ENCODE results near the gene FITM1.

Gene FITM1, protein sequence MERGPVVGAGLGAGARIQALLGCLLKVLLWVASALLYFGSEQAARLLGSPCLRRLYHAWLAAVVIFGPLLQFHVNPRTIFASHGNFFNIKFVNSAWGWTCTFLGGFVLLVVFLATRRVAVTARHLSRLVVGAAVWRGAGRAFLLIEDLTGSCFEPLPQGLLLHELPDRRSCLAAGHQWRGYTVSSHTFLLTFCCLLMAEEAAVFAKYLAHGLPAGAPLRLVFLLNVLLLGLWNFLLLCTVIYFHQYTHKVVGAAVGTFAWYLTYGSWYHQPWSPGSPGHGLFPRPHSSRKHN

DNA sequence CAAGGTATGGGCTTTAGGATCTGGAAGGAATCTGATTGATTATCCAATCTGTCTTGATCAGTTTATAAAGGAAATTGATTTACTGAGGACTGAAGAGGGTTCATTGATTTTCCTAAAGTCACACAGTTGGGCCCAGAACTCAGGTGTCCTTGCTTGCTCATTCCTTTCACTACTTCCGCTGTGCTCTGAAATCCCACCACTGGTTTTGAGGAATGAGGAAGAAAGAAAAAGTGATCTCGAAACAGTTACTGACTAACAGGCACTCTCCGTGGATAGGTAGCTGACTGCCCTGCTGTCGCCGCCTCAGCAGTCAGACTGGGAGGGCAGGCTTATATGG is at the start of gene FITM1:
Gene FITM1, plus strand, starts transcription at position 280 of the 337 bp plus-strand sequence. CDS start 905 bp downstream, outside the sequence.
- no peak for DNase-seq (ENCODE audit: low spot score)

DNA sequence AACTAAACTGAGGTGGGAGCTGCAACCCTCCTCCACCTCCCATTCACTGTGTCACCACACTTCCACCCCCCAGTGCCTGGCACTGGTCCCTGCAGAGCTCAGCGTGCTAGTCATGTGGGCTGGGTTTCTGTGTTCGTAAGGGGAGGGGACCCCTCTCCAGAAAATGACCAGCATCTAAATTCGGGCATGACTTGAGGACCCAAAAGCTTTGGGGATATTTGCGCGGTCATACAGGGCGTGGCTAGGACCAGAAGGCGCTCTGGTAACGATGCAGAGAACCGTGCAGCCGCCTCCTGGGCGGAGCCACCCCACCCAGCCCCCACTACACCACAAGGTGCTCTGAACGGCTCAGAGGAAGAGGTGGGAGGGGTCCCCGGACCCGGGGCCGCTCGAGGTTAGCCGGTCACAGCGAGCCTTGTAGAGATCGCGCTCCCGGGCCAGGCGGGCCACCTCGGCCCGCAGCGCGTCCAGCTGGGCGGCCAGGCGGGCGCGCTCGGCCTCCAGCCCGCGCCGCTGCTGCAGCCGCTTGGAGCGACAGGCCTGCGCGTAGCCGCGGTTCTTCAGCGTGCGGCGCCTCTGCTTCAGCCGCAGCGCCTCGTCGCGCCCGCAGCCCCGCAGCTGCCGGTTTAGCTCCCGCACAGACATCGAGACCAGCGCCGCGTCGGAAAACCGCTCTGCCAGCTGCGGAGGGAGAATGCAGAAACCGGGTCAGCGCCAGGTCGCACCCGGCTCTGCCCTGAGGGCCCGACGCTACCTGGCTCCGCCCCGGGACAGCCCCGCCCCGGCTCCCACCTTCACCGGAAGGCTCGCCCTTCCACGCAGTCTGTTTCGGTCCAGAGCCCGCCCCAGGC is 49.3 kb upstream of the FITM1 start:
- DNase-seq (ENCODE audit: low spot score), result peak; percentile 86

DNA sequence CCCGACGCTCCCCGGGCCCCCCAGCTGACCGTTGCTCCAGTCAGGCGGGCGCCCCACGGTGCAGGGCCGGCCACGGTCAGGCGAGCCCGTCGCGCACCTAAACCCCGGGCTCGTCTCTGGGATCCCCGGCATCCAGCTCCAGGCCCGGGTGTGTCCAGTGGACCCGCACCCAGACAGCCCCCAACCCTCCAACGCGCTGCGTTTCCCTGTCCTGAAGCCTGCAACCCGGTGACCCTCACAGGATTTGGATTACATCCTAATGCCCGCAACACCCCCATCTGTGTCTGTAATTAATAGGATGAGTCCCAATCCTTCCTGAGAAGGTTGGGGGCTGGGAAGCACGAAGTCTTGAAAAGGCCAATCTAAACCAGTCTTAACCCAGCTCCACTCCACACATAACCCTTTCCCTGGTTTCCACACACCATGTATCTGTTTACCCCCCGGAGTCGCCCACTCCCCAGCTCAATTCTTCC is 48.7 kb upstream of the FITM1 start:
- DNase-seq (ENCODE audit: low spot score), result no peak

DNA sequence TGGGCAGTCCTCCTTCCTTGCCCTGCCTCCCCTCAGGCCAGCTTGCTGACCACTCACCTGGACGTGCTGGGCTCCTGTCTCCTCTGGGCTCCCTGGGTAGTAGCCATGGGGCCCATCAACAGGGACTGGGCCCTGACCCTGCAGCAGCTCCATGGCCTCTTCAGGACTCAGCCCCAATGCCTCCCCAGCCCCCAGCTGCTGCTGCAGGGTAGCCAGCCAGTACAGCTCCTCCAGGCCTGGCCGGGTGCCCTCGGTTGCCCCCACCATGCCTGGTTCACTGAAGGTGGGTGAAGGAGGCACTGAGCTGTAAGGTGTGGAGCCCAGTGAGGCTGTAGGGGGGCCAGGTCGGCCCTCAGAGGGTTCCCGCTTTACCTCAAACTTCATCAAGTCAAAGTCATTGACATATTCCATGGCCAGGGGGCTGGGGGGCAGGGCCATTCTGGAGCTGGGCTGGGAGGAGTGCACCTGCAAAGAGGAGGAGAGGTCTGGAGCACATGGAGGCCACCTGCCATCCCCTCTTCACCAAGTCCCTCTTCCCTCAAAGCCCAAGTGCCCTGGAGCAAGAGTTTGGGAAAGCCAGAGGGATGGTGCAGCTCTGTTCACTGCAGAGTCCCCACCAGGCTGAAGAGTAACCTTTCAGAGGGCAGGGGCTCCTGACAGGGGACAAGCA is 47.9 kb upstream of the FITM1 start:
- no peak for DNase-seq (ENCODE audit: low spot score)

DNA sequence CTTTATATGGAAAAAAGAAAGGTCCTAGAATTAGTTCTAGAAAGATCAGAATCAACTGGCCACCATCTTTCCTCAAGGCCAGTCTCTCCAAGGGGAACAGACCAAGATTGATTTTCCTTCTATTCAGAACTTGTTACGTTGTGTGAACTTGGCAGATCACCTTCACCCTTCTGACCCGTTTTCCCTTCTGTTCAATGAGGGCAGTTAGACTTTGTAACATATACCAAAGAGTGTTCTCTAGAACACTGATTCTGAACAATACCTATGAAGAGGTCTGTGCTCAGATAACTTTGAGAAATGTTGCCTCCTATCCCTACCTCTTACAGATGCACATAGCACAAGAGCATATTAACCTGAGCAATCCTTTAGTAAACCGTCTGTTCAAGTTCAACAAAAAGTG is 47.0 kb upstream of the FITM1 start:
- no peak for DNase-seq (ENCODE audit: low spot score)

DNA sequence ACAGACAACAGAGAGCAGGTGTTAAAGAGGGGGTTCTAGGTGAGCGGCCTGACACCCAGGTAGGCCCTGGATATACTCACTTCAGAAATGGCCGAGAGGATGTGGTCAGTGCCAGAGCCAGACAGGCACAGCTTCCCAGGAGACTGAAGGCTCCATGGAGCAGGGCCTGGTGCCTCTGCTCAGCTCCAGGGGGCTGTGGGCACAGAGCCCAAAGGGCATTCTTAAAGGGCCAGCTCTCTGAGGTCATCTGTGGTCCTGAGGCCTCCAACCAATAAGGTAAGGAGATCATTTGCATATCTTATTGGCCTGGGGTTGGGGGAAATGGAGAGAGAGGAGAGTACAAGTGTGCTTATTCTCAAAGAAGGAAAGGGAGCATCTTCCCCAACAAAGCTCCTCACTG is 46.0 kb upstream of the FITM1 start:
- DNase-seq (ENCODE audit: low spot score), result no peak

DNA sequence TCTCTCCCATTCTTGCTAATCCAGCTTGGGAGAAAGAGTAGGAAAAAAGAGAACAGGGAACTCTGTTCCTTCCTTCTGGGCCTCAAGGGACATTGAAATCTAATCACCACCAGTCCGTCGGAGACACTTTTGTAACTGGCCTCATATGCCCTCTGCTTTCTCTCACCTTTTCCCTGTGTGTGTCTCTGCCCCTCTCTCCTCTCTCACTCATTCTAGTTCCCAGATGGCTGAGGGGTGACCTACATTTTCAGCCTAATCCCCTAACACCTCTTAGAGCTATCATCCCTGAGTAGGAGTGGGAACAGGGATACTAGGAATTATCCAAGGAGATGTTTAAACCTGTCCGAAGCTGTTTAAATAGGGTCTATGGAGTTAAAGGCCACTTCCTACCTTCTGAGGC is 45.2 kb upstream of the FITM1 start:
- DNase-seq (ENCODE audit: low spot score), result no peak

DNA sequence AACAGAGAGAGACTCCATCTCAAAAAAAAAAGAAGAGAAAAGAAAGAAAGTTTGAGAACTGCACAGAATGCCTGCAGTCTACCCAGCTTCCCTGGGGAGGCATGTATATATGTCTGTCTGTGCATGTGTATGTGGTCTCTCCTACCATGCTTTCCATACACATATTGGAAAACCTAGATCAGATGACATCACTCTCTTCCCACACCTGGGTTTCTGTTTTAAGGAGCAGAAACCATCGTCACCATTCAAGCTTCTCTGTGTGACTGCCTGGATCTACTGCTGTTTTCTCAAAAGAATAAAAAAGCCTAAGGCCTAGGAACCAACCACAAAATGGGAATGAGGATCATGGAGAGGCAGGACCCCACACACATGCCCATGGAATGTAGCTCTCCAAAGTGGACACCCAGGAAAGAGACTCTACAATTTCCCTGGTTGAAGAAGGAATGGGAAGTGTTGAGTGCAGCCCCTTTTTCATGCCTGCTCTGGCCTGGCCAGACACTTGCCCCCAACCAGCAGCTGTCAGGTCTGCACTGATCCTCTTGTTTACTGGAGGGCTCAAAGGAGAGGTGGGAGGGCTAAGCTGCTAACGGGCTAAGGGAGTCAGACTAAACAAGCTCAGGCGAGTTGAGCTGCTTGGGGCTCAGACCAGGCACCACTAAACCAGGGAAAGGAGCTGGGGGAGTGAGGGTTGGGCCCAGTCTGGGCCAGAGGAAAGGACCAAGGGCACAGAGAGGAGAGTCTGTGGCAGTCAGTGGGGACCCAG is 44.1 kb upstream of the FITM1 start:
- no peak for DNase-seq (ENCODE audit: low spot score)

DNA sequence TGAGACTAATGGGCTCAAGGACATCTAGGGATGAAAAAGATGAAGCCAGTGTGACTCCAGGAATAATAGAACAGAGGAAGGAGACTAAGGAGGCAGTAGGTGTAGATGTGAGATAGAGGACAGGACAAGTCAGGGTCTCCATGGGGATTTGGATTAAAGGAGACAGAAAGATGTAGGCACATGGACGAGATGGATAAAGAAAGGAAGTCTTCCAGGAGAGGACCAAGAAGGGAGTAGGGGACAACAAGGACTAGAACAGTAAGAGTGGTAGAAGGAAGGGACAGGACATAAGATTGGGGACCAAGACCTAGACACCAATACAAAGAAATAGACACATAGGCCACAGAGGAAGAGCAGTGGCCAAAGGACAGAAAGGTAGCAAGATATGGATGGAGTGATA is 43.5 kb upstream of the FITM1 start:
- no peak for DNase-seq (ENCODE audit: low spot score)

DNA sequence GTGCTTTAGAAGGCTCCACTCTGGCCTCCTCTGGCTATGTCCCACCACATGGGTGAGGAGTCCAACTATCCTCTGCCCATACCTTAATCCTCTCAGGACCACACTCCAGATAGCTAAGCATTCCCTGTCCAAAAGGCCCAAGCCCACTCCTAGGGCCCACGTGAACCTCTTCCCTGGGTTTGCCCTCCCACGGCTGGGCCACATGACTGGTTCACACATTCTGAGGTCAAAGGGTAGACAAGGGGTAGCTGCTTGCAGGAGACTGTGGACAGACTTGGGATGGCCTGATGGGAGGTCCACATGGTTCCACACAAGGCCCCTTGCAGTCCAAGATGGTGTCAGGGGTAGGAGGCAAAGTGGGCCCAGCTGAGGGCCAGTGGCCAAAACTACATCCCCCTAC is 42.4 kb upstream of the FITM1 start:
- DNase-seq (ENCODE audit: low spot score), result no peak

DNA sequence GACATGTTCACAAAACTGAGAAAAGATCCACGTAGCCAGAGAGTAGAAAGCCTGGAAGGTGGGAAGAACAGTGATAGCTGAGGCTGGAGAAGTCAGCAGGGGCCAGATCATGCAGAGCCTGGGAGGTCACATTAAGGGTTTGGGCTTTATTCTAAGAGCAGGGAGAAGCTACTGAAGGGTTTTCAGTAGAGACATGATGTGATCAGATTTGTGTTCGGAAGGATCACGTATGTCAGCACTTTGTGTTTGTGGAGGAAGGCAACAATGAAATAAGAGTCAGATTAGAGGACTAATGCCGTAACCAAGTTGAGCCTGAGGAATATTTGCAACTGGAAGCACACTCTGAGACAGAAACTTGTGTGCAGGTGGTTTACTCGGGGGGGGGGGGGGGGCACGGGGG is 40.6 kb upstream of the FITM1 start:
- DNase-seq (ENCODE audit: low spot score), result no peak

DNA sequence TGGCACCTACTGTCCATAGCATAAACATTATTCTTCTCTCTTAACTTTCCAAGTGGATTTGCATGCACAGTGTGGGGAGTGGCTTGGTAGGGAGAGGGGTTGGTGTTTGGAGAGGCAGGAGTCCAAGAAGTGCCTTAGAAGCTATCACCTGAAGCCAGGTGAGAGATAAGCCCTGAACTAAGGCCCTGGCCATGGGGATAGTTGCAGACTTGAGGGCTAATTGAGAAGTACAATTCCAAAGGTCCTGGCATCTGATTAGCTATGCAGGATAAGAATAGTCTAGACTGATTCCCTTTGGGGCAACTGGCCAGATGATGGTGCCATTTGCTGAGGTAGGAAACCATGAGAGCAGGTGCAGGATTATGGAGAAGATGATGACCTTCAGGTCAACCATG is 38.4 kb upstream of the FITM1 start:
- DNase-seq (ENCODE audit: low spot score), result no peak

DNA sequence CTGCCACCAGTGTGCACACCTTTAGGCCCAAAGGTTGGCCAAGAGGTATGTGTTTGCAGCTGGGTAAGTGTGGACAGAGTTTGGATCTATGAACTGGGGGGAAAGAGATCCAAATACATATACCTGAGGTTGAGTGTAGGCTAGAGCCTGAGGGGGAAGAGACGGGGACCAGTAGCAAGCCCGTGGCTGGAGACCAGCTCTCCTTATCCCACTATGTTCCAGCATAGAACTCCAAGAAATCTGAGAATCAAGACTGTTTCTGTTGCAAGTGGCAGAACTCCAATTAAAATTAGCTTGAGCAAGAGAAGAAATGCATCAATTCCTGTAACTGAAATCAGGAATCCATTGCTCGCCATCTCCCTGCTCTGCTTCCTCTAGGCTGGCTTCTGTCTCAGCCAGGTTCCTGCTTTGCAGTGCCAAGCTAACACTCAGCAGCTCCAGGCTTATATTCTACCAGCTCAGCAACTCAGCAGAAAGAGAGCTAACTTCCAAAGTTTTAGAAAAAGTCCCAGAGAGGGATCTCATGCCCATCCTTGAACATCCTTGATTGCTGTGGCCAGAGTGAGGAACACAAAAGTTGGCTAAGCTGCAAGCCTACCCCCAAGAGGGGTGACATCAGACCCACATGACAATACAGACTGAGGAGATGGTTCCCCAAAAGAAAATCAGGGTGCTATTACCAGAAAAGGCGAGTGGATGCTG is 37.8 kb upstream of the FITM1 start:
- no peak for DNase-seq (ENCODE audit: low spot score)

DNA sequence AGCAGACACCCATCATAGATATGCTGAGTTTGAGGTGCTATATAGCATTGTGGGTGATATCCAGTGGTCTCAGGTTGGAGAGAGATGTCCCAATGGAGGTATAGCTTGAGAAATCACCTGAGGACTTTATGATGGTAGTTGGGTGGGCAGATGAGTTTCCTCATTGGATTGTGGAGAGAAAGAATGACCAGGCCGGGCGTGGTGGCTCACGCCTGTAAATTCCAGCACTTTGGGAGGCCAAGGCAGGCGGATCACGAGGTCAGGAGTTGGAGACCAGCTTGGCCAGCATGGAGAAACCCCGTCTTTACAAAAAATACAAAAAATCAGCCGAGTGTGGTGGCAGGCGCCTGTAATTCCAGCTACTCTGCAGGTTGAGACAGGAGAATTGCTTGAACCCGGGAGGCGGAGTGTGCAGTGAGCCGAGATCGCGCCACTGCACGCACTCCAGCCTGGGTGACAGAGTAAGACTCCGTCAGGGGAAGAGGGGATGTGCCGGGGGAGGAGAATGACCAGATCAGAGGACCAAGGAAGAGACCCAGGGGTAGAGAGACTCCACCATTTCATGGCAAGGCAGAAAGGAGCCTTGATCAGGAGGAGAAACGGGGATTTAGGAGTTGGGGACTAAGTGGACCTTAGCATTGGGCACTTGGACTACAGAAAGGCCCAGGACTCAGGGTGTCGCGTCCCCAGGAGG is 37.1 kb upstream of the FITM1 start:
- DNase-seq (ENCODE audit: low spot score), result no peak

DNA sequence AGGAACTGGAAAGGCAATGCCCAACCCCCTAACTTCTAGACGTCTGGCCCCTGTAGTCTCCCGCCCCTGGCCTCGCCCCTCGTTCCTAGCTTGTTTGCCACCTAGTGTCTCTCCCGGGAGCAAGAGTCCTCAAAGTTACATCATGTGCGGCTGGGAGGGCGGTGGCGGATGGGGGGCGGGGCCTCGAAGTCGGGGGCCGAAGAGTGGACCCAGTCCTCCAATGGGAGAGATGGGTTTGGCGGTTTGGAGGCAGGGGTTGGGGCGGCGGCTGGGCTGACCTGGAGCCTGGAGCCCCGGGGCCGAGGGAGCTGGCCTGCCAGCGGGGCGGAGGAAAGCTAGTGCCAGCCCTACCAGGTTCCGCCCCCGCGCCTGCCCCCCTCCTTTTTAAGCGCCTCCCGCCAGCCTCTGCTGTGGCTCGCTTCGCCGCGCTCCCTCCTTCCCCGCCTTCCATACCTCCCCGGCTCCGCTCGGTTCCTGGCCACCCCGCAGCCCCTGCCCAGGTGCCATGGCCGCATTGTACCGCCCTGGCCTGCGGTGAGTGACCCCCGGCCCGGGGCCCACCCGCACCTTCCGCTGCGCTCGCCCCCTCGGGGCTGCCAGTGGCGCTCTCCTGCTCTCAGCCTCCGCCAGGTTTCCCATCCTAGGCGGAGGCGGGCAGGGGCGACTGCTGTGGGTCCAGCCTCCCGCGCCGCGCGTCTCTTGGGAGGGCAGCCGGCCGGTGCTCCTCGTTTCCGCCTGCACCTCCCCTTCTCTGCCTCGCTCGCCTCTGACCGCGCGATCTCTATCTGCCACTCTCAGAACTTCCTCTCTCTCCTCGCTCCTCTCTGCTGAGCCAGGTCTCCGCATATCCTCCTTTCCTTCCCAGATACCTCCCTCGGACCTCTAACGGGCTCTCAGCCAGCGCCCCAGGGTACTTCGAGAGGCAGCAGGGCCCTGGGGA is 36.3 kb upstream of the FITM1 start, which contains the start of gene PCK2:
Gene PCK2, plus strand, starts transcription at position 411 of the 940 bp plus-strand sequence. Its CDS starts 95 bp downstream, at position 506.
- peak; percentile 98 for DNase-seq (ENCODE audit: low spot score)

DNA sequence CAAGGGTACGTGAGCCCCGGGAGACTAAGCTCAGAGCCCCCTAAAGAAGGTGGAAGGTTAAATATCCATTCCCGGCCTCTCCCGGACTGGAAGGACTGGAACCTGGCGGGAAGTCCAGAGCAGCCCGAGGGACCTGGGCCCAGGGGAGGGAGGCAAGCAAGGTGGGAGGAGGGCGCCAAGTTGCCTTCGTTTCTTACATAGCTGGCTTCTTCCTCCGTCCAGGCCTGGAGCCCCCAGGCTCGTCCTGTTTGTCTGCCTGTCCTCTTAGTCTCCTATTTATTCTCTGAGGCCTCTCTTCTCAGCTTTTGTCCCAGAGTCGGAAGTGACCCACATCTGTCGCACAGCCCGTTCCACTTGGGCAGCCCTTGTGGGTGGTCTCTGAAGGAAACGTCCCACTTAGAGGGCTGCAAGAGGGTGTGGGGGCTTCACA is 35.6 kb upstream of the FITM1 start:
- DNase-seq (ENCODE audit: low spot score), result no peak

DNA sequence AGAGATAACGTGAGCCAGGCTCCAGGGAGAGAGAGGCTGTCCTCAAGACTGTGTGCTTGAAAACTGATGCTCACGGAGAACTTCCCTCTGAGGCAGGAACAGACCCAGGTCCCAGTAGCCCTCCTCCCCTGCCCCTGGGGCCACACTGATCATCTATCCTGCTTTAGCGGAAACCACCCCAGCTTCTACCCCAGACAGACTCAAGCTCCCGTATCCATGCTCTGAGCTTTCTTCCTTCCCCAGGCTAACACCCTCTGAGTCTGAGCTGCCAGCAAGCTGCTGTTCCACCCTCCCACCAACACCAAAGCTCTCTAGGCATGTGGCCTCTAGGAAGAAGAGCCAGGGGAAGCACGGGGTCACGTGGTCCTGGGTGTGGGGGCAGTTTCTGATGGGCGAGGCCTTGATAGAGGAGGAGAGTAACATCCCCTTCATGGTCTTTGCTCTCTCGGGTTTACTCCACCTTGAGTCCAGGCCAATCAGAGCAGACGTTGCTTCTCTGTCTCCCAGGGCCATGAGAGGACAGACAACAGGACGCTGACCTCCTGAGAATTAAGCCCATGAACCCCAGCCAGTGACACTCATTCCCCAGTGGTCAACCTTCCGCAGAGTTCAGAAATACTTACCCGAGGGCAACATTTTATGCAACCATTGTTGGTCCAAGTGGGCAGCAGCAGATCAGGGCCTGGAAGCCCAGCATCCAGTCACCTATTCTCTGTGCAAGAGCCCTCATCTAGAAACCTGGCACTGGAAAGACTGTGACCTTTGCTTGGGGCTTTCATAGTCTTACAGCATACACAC is 35.0 kb upstream of the FITM1 start:
- DNase-seq (ENCODE audit: low spot score), result peak; percentile 95

DNA sequence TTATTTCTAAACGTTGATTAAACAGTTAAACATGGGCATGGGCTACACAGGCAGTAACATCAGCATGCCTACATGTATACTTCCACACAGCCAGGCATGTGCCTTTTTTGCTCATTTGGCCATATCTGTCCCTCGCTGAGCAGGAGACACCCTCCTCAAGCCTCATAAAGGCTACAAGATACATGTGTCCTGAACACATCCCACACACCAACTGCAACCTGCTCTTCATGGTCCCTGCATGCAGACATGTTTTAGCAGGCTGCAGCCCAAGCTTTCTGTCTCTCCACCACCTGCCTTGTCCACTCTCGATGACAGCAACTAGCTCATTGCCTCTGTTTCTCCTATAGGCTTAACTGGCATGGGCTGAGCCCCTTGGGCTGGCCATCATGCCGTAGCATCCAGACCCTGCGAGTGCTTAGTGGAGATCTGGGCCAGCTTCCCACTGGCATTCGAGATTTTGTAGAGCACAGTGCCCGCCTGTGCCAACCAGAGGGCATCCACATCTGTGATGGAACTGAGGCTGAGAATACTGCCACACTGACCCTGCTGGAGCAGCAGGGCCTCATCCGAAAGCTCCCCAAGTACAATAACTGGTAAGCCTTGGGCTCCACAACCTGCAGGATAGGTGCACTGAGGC is 33.8 kb upstream of the FITM1 start:
- no peak for DNase-seq (ENCODE audit: low spot score)

All from HuH-7 (cell line).